Endothelial cell of umbilical vein (primary cell): ENCODE measurements around the gene POLD3.
A peak's percentile ranks its signal among the peaks of the same experiment; 100 is the strongest.

Experiments
- POLR2A ChIP-seq: IDR thresholded peaks from 2 replicates; pipeline ENCODE4 v1.6.1; 2012; ENCODE audit warnings: low read depth, mild to moderate bottlenecking, control low read depth, low read length
- POLR2AphosphoS5 ChIP-seq: IDR thresholded peaks from 2 replicates; pipeline ENCODE4 v1.6.1; 2012; ENCODE audit warnings: low read depth, mild to moderate bottlenecking, control low read depth, low read length, moderate library complexity; ENCODE audit not compliant: insufficient read depth
- TF ChIP-seq, protein P1 (sequence below), 2 donors: IDR thresholded peaks; 1 replicate in 1 of 2; 2 replicates in 1 of 2; pipeline ENCODE4 v1.5.1; 2011; ENCODE audit warnings: low read length in 2 of 2, mild to moderate bottlenecking in 2 of 2, moderate library complexity in 2 of 2, control low read depth in 1 of 2, inconsistent platforms in 1 of 2, low read depth in 1 of 2; ENCODE audit not compliant: insufficient read depth in 1 of 2; ENCODE audit errors: extremely low read depth in 1 of 2

DNA sequence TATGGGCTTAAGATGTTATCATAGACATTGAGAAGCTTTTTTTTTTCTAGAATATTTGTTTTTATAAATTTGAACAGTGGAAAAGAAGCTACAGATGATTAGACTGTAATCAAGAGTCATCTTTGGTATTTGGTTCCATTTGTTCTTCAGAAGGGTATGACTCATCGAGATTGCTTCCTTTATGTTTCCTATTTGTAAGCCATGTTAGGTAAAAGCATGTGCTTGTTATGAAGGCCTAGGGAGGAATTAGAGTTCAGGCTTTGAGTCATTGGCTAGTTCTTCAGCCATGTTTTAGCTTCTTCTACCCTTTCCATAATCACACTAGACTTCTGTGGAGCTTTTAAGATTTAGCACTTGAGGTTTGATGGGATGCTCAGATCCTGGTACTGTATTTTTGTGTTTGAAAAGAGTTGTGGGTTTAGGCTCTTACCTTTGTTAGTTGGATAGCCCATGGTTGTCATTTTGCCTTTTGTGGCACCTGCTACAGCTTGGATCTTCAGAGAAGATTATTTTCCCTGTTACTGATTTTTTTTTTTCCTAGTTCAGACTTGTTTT is 44.3 kb downstream of the POLD3 start:
- TF ChIP-seq, protein P1, sequence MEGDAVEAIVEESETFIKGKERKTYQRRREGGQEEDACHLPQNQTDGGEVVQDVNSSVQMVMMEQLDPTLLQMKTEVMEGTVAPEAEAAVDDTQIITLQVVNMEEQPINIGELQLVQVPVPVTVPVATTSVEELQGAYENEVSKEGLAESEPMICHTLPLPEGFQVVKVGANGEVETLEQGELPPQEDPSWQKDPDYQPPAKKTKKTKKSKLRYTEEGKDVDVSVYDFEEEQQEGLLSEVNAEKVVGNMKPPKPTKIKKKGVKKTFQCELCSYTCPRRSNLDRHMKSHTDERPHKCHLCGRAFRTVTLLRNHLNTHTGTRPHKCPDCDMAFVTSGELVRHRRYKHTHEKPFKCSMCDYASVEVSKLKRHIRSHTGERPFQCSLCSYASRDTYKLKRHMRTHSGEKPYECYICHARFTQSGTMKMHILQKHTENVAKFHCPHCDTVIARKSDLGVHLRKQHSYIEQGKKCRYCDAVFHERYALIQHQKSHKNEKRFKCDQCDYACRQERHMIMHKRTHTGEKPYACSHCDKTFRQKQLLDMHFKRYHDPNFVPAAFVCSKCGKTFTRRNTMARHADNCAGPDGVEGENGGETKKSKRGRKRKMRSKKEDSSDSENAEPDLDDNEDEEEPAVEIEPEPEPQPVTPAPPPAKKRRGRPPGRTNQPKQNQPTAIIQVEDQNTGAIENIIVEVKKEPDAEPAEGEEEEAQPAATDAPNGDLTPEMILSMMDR (IDR thresholded peaks at IDR 0.05; ENCODE audit: extremely low read depth in 1 of 2, insufficient read depth in 1 of 2, low read depth in 1 of 2, low read length in 2 of 2), result no peak
- TF ChIP-seq POLR2A, result no peak
- TF ChIP-seq POLR2AphosphoS5, result peak; percentile 55
